SU-DHL-6 (cell line): ENCODE data around the gene PLCE1.

Experiments
- CTCF ChIP-seq: fragments of 200-600 bp; sonication (generic); IDR thresholded peaks from one replicate; pipeline ENCODE4 v1.5.1; 2017; ENCODE audit warnings: antibody characterized with exemption, mild to moderate bottlenecking, low read length, moderate library complexity; ENCODE audit not compliant: insufficient read depth, poor library complexity, severe bottlenecking
- EZH2phosphoT487 ChIP-seq: fragments of 200-600 bp; sonication (generic), shearing (Covaris generic); conservative IDR thresholded peaks from 2 replicates; pipeline ENCODE4 v1.6.1; 2018; ENCODE audit warnings: mild to moderate bottlenecking, antibody characterized with exemption, low read length, moderate library complexity, mixed read lengths

DNA sequence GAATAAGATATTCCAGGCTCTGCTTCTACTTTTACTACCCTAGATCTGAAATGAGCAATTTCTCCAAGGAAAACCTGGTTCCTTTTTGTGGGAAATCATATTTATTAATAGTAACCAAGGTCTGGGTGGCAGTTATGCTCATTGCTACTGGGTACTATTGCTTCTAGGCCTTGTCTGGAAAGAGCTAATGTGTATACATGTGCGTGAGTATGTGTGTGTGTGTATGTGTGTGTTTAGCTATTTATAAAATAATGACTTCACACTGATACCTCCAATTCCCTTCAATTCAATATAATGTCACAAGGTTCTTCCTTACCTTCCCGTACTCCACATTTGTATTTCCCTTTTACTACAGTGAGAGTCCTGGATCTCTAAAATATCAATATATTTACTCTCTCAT is 26.0 kb upstream of the PLCE1 start:
- TF ChIP-seq CTCF (no peak), EZH2phosphoT487 (no peak)
